Measurements from ENCODE around the gene STARD7.
"Not testable (repeated sequence)": the region's sequence is repeated elsewhere in the genome, so short reads cannot be mapped to it uniquely, and the experiment has no call there.

STARD7 gene

DNA sequence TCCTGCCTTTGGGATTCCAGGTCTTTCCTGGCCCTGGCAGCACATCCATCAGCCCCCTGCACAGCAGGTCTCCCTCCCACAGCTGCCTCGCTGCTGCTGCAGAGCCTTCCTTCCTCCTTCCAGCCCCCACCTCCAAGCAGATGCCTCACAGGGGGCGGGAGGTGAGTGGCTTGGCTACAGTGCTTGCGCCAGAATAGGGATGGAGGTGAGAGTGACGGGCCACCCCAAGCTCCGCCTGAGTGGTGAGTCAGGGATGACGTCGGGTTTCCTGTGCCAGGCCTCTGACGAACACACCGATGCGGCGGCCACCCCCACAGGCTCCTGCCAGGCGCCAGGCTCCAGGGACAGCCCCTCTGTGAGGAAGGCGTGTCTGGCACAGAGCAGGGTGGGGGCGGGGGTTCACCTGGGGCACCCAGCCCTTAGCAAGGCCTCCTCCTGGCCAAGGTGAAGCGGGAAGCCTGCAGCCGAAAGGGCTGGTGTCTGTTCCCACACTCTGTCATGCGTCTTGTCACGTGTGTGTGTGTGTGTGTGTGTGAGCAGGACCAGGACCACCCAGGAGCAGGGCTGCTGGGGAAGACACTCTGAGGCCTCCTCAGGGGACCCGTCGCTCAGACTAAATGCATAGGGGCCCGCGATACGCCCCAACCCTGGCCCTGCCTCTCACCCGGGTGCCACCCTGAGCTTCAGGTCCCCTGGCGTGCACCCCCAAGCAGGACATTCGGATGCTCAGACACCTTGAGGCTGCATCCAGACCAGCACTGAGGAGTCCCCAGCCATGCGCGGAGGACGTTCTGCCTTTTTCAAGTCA lies 60.0 kb downstream of the STARD7 start:
- no peak for TF ChIP-seq GATA1 (IDR thresholded peaks at IDR 0.05; ENCODE audit: low read depth, low read length)
- TF ChIP-seq POLR2A (IDR thresholded peaks at IDR 0.05; ENCODE audit: low read length): no peak

DNA sequence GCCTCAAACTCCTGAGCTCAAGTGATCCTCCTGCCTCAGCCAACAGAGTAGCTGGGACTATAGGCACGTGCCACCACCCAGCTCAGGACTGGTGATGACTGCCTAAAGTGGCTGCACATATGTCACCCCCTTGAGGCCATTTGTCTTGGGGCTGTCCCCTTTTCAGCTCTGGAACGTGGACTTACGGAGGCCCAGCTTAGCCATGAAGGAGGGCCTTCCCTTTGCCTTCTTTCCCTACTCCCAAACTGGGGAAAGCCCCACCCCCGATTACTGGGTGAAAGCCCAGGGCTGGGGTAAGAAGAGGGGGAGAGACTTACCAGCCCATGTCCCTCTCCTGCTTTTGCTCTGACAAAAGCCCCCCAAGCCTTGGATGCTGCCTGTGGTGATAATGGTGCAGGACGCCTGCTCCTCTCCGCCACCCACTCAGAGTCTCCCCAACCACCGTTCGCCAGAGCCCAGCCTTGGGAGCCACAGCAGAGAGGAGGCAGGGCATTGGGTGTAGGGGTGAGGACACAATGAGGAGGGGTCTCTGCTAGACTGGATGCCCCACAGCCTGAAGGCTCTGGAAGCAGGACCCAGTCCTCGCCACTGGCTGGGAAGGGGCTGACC lies 60.9 kb downstream of the STARD7 start:
- peak; percentile 20 to 26 for DNase-seq
- no peak for TF ChIP-seq POLR2A (IDR thresholded peaks at IDR 0.05; ENCODE audit: low read length)
- no peak for TF ChIP-seq GATA1 (IDR thresholded peaks at IDR 0.05; ENCODE audit: low read depth, low read length)

More for the DNA sequence above, 60.0 kb downstream of the STARD7 start:
- peak; percentile 63 to 85 for DNase-seq

DNA sequence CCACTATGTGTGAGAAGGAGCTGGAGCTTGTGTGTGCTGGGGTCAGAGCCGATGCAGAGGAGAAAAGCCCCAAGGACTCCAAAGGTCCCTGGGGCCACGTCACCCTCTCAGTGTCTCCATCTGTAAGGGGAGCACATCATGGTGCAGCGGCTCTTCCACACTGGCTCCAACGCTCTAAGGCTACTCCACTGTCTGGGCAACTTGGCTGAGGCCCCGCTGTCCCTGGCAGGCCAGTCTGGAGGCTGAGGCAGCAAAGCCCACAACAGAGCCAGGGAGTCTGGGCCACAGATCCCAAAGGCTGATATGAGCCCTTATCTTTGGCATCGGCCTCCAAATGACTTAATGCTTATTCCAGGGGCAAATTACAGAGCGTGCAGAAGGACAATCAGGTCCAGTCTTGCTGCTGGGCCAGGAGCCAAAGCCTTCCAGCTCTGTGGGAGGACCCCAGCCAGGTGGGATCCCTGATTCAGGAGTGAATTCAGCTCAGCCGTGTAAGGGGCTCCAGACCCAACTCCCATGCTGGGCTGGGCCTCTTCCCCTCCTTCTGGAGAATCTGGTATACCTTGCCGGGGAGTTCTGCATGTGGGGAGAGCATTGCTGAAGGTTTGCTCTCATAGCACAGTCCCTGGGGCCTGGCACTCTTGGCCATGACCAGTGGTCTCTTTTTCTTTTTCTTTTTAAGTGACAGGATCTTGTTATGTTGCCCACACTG lies 61.6 kb downstream of the STARD7 start:
- no peak for TF ChIP-seq GATA1 (IDR thresholded peaks at IDR 0.05; ENCODE audit: low read depth, low read length)
- no peak for TF ChIP-seq POLR2A (IDR thresholded peaks at IDR 0.05; ENCODE audit: low read length)

DNA sequence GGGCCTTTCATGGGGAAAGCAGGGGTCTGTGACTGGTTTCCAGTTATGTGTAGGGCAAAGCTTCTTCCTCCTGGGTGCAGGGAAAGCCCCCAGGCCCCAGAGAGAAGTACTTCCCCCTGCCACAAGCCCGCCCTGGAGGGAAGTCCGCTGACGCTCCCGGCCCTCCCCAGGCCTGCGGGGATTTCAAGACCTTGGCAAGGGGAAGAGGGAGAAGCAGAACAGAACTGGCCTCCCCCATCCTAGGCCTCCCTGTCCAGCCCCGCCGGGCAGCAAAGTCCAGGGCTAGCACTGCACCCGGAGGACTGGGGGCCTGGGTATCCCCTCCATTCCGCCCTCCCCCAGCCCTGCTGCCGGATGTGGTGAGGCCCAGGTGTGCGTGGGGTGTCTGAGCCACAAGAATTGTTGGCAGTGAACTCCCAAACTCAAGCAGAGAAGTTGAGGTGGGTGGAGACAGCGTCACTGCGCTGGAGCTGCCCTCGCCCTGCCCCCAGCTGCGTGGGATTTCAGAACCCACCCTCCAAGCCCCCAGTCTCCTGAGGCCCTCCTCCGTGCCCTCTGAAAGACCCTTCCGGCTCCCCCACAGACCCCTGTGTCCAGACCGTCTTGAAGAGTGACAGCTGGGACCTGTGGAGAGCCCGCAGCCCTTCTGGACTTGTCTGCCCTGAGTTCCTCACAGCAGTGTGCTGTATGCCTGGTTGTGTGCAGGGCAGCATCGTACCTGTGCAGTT lies 62.3 kb downstream of the STARD7 start:
- TF ChIP-seq GATA1 (IDR thresholded peaks at IDR 0.05; ENCODE audit: low read depth, low read length) (no peak), POLR2A (IDR thresholded peaks at IDR 0.05; ENCODE audit: low read length) (no peak)
- peak; percentile 36 to 41 for DNase-seq

More for the DNA sequence above, 61.6 kb downstream of the STARD7 start:
- DNase-seq: peak; percentile 40 to 46

DNA sequence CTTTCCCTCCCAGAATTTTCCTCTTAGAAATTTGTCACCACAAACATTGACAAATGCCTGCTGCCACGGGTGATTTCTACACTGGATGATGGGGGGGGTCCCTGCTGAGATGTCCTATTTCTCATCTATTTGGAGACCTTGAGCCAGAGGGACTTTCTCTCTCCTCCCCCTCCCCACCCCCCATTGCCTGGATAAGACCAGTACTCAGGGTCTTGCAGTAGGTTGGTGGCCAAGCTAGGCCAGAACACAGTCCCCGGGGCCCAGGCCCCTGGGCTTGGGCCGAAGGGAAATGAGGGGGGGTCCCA lies 62.8 kb downstream of the STARD7 start:
- TF ChIP-seq GATA1 (IDR thresholded peaks at IDR 0.05; ENCODE audit: low read depth, low read length) (no peak), POLR2A (IDR thresholded peaks at IDR 0.05; ENCODE audit: low read length) (no peak)
- no peak for DNase-seq

DNA sequence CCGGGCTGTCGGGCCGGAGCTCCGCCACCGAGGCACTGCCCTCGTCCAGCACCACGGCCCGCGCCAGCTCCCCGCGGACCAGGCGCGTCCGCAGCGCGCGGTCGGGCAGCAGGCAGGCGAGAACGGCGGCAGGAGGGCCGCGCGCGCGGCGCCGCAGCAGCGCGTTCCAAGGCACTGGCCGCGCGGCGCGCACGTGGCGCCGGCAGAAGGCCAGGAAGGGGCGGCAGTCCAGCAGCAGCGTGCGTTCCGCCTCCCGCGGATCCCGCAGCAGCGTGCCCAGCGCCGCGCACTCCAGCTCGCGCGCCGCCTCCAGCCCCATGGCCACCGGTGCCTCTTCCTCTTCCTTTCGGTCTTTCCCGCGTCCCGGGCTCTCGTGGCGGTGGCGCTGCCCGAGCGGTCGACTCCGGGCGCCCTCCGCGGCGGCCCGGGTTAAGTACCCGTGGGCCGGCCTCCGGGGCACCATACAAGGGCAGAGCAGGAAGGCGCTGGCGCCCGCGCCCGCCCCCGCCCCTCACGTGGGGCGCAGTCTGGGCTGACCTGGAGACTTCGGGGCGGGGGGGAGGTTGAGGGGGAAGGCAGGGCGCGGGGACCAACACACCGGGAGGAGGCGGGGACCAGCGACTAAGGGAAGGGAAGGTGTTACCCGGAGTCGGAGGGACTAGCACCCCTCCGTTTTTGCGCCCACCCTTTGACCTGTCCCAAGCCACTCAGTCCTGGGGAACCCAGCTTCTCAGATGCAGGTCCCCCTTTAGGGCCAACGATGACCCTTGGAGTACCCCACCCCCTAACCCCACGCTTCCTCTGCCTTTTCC lies 63.4 kb downstream of the STARD7 start, which contains the start of gene DUSP2:
TSS of gene DUSP2 (minus strand) at position 405 of the 812 bp plus-strand sequence. CDS start at position 319, 86 bp downstream.
- TF ChIP-seq POLR2A (IDR thresholded peaks at IDR 0.05; ENCODE audit: low read length): peak; percentile 86
- no peak for TF ChIP-seq GATA1 (IDR thresholded peaks at IDR 0.05; ENCODE audit: low read depth, low read length)

DNA sequence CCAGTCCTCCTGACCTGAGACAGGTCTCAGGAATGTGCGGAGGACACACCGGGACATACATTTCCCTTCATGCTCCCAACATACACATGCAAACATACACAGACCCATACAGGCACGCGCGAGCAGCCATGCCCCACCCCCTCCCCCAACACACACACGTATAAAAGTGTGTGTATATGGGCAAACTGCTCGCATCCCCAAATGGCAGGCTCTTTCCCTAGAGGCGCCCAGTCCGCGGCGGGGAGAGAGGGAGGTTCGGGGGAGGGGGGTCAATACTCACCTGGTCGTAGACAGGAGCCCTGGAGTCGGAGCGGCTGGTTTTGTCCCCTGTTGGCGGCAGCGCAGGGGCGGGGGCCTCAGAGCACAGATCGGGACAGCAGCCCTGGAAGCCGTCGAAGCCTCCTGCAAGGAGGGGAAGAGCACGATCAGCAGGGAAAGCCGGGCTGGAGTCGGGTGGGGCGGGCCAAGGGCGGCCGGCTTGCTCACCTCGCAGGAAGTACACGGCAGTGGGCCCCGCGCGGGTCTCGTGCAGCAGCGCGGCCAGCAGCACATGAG lies 64.1 kb downstream of the STARD7 start:
- DNase-seq: peak; percentile 44 to 49

More for the DNA sequence above, 63.4 kb downstream of the STARD7 start, which contains the start of gene DUSP2:
- DNase-seq: peak; percentile 83 to 85

DNA sequence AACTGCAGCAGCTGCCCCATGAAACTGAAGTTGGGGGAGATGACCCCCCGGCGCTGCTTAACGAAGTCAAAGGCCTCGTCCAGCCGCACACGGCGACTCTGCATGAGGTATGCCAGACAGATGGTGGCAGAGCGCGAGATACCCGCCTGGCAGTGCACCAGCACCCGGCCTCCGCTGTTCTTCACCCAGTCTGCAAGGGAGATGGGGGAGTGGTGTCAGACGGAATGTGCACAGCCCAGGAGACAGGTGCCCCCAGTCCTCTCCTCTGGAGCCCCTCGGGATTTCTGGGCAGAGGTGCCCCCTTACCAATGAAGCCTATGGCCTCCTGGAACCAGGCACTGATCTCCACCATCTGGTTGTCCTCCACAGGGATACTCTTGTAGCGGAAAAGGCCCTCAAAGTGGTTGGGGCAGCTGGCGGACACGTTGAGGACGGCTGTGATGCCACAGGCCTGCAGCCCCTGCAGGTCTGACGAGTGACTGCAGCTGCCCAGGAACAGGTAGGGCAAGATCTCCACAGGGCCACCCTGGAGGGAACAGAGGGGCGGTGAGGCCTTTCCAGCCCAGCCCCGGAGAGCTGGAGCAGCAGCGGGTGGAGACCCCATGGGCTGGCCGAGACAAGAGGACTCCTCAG lies 64.7 kb downstream of the STARD7 start:
- TF ChIP-seq POLR2A (IDR thresholded peaks at IDR 0.05; ENCODE audit: low read length): no peak
- no peak for TF ChIP-seq GATA1 (IDR thresholded peaks at IDR 0.05; ENCODE audit: low read depth, low read length)
- DNase-seq: peak; percentile 34

More for the DNA sequence above, 64.1 kb downstream of the STARD7 start:
- TF ChIP-seq GATA1 (IDR thresholded peaks at IDR 0.05; ENCODE audit: low read depth, low read length) (no peak), POLR2A (IDR thresholded peaks at IDR 0.05; ENCODE audit: low read length) (no peak)

DNA sequence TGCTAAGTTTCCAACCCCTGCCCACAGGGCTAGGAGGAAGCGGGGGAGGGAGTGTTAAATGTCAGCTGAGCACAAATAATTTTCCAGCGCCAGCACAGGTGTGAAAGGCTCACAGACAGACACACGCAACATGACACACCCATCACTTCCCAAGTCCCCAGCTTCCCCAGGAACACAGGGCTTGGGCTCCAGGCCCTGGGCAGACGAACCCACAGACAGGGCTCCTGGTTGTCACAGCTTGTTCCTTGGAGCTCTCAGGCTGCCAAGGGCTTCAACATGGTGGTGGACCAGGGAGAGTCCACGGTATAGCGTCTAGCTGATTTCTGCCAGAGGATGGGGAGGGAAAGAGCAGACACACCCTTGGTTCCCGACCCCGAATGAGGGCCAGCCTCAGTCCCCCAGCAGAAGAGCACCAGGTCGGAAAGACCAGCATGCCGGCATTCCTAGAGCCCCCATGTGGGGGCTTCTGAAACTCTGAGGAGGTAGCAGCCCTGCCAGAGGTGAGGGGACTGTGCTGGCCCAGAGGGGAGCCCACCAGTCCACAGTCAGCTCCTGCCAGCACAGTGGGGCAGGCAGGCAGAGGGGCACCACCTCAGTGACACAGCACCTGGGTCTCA lies 65.3 kb downstream of the STARD7 start:
- no peak for DNase-seq
- TF ChIP-seq GATA1 (IDR thresholded peaks at IDR 0.05; ENCODE audit: low read depth, low read length) (no peak), POLR2A (IDR thresholded peaks at IDR 0.05; ENCODE audit: low read length) (no peak)

DNA sequence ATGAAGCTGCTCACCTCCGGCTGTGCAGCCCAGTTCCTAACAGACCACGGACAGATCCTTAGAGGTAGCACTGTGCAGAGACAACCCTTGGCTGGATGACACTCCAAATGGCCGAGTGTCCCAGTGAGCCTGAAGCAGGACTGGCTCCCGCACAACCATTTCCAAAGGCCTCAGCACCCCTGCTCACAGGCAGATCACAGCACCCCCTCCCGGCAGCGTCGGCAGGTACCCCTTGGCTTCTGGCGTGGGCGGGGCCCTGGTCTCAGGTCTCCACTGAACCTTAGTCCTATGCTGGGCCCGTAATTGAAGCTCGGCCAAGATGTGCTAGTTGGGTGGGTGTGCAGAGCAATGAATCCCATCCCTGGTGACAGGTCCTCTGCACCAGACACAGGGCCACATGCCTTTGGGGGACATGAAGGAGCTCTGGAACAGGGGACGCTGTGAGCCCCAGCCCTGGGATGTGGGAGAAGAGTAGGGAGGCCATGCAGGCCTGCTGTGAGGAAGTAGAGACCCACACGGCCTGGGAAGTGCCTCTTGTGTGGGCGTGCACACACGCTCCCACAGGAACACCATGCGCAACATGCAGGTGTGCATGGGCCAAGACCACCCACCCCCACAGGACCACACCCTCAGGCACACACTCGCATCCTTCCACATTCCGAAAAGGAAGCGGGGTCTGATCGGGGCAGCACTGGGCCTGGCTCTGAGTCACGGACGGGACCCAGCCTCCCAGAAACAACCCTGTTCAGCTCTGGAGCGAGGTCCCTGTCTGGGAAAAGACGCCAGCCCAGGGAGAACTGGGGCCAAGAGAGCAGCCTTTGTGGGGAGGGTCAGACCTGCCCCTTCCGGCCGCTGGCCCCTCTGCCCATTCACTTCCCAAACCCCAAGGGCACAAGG lies 66.2 kb downstream of the STARD7 start:
- no peak for DNase-seq
- TF ChIP-seq GATA1 (IDR thresholded peaks at IDR 0.05; ENCODE audit: low read depth, low read length) (no peak), POLR2A (IDR thresholded peaks at IDR 0.05; ENCODE audit: low read length) (peak; percentile 53)

DNA sequence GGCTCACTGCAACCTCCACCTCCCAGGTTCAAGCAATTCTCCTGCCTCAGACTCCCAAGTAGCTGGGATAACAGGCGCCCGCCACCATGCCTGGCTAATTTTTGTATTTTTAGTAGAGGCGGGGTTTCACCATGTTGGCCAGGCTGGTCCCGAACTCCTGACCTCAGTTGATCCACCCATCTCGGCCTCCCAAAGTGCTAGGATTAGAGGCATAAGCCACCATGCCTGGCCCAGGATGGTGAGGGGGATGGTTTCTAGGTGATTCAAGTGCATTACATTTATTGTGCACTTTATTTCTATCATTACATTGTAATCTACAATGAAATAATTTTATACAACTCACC lies 67.0 kb downstream of the STARD7 start:
- DNase-seq: not testable (repeated sequence)
